ENCODE measurements around the gene KRT4. TPM values are rescaled to one million over a fixed set of nuclear protein-coding genes. Genes with fewer than 3 reads are reported as not detected.
A peak's percentile ranks its signal among the peaks of the same experiment; 100 is the strongest.

The KRT4 gene
- polyA plus RNA-seq, 2 of the 4 experiments (the other 2 are of a cell fraction) = 2.1 to 12.8 TPM

- CTCF ChIA-PET = interaction anchor here (1.0 to 1.6 kb wide), 2 partner anchors 9 to 56 kb away, joined by 3 to 5 read pairs; no protein-coding TSS in a partner anchor
- WGBS (ENCODE audit: missing lambda C conversion rate) = 84% methylated on average over 9 of the region's 15 CpGs
- Histone ChIP-seq H3K9me3 (no peaks in the 10 kb centered on the region), H3K27ac (0 out of 6 replicates have a peak overlapping the region, but pooled peaks of 1 of the 2 experiments have one; percentile 6), H3K4me1 (peaks cover 37% of the 10 kb centered on the region), H3K4me2 (no peak overlapping the region), H3K4me3 (no peak overlapping the region)
- TF ChIP-seq CHD4 (IDR thresholded peaks at IDR 0.05; ENCODE audit: borderline replicate concordance) = no peak
- POLR2A ChIA-PET = no interaction called here
- FAIRE-seq (no peak), ATAC-seq (no peak), DNase-seq (ENCODE audit: low read depth in 1 of 2, low spot score in 1 of 2) (no peak)
Measured at GRCh38 chr12:52823761-52824450, 10.0 kb upstream of the KRT4 start.

GRCh38 chr12:52822771-52823510, 9.0 kb upstream of the KRT4 start:
- no peak for TF ChIP-seq USF2 (IDR thresholded peaks at IDR 0.05)
- FAIRE-seq (no peak), DNase-seq (ENCODE audit: low read depth in 1 of 2, low spot score in 1 of 2) (no peak), ATAC-seq (peak in 1 of 2 experiments; percentile 5; a peak in 1 of 6 replicates)
- ChIA-PET CTCF (interaction anchor here (0.9 to 1.6 kb wide), 2 partner anchors 43 to 57 kb away, joined by 3 to 5 read pairs; no protein-coding TSS in a partner anchor), POLR2A (no interaction called here)
- no peak overlapping the region for H3K4me3 ChIP-seq
- 86% methylated on average over 16 of the region's 16 CpGs for WGBS (ENCODE audit: missing lambda C conversion rate)
- H3K4me1 ChIP-seq = peaks cover 45% of the 10 kb centered on the region
- H3K9me3 ChIP-seq = no peaks in the 10 kb centered on the region
- peak overlapping the region; percentile 47 to 53 for H3K27ac ChIP-seq
- H3K4me2 ChIP-seq = peak overlapping the region; percentile 44

GRCh38 chr12:52821826-52822660, 8.1 kb upstream of the KRT4 start:
- no peak overlapping the region for H3K4me3 ChIP-seq
- ChIA-PET POLR2A (no interaction called here), CTCF (interaction anchor here (0.9 to 1.9 kb wide), 4 partner anchors 13 to 240 kb away, joined by 3 to 5 read pairs (median 4); no protein-coding TSS in a partner anchor)
- 70% methylated on average over 6 of the region's 10 CpGs for WGBS (ENCODE audit: missing lambda C conversion rate)
- no peaks in the 10 kb centered on the region for H3K9me3 ChIP-seq
- ATAC-seq = peak; percentile 57 to 77; a peak in 5 of 6 replicates
- H3K4me1 ChIP-seq = peaks cover 39% of the 10 kb centered on the region
- no peak for FAIRE-seq
- peak overlapping the region; percentile 47 to 53 for H3K27ac ChIP-seq
- H3K4me2 ChIP-seq = peak overlapping the region; percentile 44
- DNase-seq (ENCODE audit: low read depth in 1 of 2, low spot score in 1 of 2) = peak; percentile 31 to 57
- TF ChIP-seq RARB (CRISPR knock-in tag; IDR thresholded peaks at IDR 0.05) (no peak), CEBPB (IDR thresholded peaks at IDR 0.05) (no peak), ZNF302 (CRISPR knock-in tag; IDR thresholded peaks at IDR 0.05) (no peak), REST (IDR thresholded peaks at IDR 0.05) (no peak), KDM5A (IDR thresholded peaks at IDR 0.05) (no peak), ZC3H11A (IDR thresholded peaks at IDR 0.05) (no peak), ZFP36 (IDR thresholded peaks at IDR 0.05; ENCODE audit: borderline replicate concordance, partially characterized antibody) (no peak), RCOR1 (IDR thresholded peaks at IDR 0.05; ENCODE audit: low read depth, low read length) (no peak), RFX5 (IDR thresholded peaks at IDR 0.05) (no peak), ATOH8 (CRISPR knock-in tag; IDR thresholded peaks at IDR 0.05; ENCODE audit: low read depth) (no peak), JUNB (IDR thresholded peaks at IDR 0.05) (no peak), BHLHE40 (IDR thresholded peaks at IDR 0.05; ENCODE audit: low read depth, low read length) (no peak), CHD2 (IDR thresholded peaks at IDR 0.05; ENCODE audit: low read length, partially characterized antibody) (no peak), GATA3 (IDR thresholded peaks at IDR 0.05; ENCODE audit: borderline replicate concordance) (no peak), MAX (IDR thresholded peaks at IDR 0.05) (no peak), E2F6 (IDR thresholded peaks at IDR 0.05; ENCODE audit: borderline replicate concordance, low read depth) (no peak), RAD21 (conservative IDR thresholded peaks at IDR 0.05 in 1 of 2, IDR thresholded peaks at IDR 0.05 in 1 of 2) (no peak), SREBF2 (IDR thresholded peaks at IDR 0.05) (no peak), PBX3 (IDR thresholded peaks at IDR 0.05) (no peak)

Data from A549 (cell line).